Activated CD4-positive, CD25-positive, alpha-beta regulatory T cell treated with anti-CD3 and anti-CD28 coated beads, Interleukin-2, amount 50 U/mL, for 72 hours (primary cell): ENCODE measurements around the gene TRIO.

ENCODE experiments used
- DNase-seq: peaks from one replicate; pipeline ENCODE4 v3.0.0; 2021

The TRIO gene

DNA sequence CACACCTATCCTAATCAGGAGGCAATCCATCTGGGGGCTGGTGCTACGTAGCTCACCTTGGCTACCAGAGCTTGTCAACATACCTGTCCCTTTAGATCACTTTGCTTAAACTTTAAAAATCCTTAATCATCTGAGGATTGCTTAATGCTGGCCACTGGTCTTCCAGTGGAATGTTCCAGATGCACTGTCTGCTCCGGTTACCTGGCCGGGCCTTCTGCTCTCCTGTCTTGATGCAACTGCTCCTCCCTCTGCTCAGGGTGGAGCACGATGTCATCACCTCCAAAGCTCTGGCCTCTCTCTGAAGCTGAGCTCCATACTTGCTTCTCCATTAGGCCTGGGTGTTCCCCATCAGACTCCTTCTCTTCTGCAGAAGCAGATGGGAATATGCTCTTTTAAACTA, 331.9 kb downstream of the TRIO start:
- no peak for DNase-seq

DNA sequence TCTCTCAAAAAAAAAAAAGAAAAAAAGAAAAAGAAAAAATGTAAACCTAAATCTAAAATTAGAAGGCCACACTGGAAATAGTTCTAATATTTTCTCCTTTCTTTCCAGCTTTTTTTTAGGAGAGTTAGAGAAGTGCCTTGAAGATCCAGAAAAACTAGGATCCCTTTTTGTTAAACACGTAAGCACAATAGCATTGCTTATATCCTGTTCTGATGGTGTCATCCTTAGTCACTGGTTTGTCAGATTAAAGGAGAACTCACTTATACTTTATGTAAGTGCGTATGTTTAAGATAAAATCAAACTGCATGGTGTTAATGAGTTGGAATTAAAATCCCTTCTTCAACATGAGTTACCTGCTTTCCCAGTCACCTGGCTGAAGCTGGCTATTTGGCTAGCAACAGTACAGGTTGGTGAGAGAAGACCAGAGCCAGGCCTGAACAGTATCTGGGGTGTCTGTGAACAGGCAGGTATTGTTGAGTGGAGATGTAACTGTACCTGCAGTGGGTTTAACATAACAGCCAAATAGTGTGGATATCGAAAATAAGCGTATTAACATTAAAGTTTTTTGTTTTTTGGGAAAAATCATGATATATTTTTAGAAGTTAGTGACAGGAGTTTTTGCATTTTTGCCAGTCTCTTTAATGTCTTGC, 333.8 kb downstream of the TRIO start:
- DNase-seq, result no peak

DNA sequence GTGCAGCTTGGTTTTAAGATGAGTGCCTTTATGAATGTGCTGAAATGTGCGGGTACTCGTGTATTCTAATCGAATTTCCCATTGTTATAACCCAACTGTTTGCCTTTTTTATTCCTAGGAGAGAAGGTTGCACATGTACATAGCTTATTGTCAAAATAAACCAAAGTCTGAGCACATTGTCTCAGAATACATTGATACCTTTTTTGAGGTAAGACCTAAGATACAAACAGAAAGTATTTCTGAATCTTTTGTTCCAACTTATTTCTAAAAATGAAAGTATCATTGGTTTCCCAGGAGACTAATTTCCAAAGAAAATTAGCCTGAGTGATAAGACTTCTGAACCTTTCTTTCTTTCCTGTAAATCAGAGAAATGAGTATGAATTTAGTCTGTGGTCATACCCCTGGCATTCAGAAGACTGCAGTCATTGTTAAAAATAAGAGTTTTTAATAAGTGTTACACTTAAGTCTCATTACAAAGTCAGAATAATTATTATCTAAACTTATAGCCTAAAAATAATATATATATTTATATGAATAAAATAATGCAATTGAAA, 336.1 kb downstream of the TRIO start:
- DNase-seq, result no peak

DNA sequence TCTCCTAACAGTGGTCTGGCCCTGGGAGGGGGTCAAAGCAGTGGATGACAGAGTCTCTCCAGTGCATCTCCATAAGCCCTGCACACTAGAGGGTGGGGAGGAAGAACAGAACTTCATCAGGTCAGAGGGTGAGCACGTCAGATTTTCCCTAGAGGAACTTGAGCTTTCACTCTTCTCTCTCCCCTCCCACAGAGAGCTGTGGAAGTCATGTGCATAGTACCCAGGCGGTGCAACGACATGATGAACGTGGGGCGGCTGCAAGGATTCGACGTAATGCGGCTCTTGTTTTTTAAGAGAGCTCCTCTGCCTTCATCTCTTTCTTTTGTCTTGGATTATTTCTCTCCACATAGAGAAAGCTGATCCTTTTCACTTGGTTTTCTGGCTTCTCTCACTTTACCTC, 338.2 kb downstream of the TRIO start:
- DNase-seq, result no peak

DNA sequence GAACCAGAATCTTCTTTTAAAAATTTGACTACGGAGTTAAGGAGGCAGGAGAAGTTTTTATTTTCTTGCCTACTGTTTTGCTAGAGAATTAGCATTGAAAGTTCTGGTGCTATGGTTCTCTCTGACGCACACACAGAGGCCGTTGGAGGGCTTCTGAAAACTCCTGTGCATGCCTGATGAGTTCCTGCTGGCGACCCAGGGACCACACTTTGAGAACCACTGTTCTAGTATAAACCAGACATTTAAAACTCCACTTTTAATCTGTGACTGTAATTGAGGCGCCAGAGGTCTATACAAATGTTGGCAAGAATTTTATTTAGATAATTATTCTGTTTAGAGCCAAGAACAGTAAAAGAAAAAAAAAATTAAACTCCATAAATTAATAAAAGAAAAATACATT, 338.9 kb downstream of the TRIO start:
- no peak for DNase-seq

DNA sequence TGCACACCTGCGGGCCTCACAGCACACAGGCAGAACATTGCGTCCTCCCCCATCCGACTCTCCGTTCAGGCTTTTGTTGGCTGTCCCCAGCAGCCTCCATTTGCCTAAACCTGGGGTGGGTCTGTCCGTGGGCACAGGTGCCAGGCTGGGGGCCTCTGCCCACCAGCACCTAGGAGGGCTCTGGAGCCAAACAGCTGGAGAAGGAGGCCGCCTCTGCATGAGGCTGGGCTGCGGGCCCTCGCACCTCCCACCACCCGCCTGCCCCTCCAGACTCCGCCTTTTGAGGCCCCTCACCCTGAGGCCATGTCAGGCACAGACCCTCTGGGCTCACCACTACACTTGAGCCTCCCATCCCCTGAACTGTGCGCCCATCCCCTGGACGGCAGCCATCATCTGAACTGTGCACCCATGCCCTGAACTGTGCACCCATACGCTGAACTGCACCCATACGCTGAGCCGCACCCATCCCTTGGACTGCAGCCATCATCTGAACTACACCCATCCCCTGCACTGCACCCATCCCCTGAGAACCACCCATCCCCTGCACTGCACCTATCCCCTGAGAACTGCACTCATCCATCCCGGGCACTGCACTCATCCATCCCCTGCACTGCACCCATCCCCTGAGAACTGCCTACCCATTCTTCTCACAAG, 340.5 kb downstream of the TRIO start:
- no peak for DNase-seq

DNA sequence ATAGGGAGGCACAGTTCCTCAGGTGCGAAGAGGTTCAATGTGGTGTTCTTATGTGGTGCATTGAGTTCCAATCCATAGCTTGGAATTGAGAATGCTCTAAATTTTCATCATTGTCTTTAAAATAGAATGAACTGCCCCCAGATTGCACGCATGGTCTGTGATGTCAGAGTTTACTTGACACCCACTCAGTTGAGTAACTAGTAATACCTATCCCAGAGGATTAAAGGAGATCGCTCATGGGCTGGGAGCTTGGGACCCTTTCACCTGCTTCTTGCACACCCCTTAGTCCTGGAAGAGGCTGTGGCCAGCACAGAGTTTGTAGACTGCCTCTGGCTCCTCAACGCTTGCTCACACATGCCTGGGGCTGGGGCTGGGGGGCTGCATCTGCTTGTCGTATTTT, 343.3 kb downstream of the TRIO start:
- no peak for DNase-seq

DNA sequence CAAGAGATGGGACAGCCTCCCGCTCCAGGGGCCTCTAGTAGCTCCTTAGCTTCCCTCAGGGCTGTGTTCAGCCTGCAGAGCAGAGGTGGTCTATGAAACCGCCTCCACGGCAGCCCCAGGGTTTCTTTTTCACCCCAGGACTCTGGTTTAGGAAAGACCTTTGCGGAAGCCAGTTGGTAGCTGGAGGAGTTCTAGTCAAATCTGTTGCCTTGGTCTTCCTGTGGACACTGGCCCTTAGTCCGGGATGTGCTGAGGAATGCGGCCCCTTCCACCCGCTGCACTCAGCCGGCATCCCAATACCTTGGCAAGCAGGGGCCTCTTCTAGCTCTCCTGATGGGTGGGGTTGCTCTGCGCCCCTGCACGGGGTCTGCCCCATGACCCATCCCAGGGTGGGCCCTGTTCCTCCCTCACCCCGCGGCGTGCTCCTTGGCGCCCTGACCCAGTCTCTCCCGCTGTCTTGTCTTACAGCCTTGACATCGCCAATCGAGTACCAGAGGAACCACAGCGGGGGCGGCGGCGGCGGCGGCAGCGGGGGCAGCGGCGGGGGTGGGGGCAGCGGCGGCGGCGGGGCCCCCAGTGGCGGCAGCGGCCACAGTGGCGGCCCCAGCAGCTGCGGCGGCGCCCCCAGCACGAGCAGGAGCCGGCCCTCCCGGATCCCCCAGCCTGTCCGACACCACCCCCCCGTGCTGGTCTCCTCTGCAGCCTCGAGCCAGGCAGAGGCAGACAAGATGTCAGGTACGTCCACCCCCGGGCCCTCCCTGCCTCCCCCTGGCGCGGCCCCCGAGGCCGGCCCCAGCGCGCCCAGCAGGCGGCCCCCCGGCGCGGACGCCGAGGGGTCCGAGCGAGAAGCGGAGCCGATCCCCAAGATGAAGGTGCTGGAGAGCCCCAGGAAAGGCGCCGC, 344.1 kb downstream of the TRIO start:
- DNase-seq, result no peak

DNA sequence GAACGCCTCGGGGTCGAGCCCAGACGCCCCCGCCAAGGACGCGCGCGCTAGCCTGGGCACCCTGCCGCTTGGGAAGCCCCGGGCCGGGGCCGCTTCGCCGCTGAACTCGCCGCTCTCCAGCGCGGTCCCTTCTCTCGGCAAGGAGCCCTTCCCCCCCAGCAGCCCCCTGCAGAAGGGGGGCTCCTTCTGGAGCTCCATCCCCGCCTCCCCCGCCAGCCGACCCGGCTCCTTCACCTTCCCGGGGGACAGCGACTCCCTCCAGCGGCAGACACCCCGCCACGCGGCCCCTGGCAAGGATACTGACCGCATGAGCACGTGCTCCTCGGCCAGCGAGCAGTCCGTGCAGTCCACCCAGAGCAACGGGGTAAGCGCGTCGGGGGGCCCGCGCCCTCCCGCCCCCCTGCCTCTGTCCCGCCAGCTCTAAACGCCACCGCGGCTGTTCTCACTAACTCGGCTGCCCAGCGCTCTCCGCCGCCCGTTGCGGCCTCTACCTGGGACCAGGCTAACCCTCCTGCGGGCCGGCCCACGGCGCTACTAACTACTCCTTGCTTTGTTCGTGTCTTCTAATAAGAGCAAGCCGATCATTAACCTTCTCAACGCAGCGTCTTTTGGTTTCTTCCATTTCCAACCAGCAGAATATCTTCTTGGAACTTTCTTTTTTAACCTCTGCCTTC, 344.9 kb downstream of the TRIO start:
- no peak for DNase-seq

DNA sequence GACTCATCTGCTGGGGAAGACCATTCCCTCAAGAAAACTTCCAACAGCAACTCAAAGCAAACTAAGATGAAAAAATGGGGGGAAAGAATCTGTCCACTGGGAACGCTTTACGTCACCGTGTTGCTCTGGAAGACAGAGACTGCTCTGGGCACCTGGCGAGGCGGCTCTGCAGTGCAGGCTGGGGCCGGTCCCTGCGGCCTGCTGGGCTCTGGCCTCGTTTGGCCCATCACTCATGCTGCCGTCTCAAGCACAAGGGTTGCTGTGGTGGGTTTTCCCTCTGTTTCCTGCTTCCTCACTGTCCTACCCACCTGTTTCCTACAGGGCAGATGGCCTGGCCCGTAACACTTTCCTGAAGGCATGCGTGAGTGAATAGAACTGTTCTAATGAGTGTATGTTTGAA, 345.6 kb downstream of the TRIO start:
- DNase-seq, result no peak

DNA sequence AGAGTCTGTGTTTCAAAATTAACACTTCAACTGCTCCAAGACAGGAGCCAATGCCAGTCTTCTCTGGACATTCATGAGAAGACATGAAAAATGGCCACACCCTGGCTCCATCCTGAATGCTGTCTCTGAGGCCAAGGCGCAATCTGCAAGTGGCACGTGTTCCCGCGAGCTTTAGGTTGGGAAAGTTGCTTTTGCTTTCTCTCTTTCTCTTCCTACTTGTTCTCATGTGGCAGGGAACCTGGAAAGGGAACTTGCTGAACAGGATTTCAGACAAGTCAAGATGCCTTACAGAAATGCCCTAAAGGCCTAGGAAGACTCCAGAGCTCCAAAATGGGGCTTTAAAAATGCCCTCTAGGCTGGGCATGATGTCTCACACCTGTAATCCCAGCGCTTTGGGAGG, 346.5 kb downstream of the TRIO start:
- DNase-seq, result no peak

DNA sequence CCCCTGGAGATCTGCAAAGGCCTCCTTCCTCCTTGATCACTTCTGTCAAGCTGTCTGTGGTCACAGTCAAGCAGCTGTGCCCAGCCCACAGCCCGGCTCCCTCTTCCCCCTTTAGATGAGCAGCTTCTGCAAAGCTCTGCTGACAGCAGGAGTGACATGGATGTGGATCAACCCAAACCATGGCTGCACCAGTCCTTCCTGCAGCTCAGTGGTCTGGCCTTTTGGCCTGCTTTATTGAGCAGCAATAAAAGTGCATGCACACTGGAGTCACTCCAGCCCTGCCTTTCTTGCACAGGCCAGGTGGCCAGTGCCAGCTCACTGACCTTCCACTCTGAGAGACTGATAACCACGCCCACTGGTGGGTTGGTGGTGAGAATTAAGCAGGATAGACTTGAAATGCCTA, 347.2 kb downstream of the TRIO start:
- DNase-seq, result no peak

DNA sequence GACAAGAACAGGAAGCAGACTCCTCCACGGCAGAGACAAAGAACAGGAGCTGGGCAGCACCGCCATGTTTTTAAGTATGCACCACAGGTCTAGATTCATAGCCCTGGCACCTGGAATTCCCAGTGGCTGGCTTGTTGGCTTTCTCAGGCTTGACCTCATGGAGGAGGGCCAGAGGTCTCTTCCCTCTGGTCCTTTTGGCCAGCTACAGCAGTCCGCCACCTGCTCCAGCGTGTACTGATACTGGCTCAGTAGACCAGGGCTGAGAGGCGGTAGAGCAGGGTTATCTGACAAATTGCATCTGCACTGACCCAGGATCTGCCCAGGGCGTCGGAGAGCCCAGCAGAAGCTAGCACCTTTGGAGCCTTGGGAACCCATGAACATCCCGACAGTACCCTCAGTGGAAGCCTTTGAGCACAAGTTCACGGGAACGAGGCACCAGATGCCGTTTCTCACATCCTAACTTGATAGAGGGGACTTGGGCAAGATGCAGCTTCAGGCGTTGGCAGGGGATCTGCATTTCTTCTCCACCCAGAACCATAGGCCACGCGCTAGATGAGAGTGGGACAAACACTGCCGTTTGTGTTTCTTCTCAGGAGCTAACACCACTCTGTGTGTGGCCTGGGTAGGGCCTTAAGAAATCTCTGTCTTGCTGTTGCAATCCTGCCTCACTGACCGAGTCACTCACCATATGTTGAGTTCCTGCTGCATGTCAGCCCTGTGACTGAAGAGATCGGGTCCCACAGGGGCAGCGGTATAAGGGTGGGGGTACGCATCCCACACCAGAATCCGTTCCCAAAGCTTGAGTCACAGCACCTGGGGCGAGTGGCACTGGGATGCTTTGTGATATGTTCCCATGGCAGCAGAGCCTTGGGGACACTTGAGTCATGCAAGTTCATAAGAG, 348.1 kb downstream of the TRIO start:
- no peak for DNase-seq

DNA sequence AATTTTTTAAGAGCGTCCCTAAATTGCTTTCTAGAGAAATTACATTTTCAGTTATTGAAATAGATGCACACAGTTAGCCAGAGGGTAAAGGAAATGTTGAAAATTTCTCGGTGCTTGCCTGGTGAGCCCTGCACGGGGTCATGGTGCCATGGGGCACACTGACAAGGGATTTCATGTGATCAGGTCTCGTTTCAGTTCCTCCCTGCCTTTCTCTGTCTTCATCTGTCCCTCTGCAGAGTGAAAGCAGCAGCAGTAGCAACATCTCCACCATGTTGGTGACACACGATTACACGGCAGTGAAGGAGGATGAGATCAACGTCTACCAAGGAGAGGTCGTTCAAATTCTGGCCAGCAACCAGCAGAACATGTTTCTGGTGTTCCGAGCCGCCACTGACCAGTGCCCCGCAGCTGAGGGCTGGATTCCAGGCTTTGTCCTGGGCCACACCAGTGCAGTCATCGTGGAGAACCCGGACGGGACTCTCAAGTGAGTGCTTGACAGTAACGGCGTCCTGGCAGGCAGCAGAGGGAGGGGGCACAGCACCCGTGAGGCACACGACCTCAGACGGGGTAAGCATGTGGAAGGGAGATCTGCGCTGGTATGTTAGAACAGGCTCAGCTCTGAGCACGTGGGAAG, 349.3 kb downstream of the TRIO start:
- DNase-seq, result no peak

DNA sequence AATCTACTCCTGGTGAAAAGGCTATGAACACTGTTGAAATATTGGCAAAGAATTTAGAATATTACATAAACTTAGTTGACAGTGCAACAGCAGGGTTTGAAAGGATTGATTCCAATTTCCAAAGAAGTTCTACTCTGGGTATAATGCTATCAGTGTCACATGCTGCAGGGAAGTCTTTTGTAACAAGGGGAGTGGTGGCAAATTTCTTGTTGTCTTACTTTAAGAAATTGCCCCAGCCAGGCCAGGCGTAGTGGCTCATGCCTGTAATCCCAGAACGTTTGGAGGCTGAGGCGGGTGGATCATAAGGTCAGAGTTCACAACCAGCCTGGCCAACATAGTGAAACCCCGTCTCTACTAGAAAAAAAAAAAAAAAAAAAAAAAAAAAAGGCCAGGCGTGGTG, 352.2 kb downstream of the TRIO start:
- DNase-seq, result no peak

DNA sequence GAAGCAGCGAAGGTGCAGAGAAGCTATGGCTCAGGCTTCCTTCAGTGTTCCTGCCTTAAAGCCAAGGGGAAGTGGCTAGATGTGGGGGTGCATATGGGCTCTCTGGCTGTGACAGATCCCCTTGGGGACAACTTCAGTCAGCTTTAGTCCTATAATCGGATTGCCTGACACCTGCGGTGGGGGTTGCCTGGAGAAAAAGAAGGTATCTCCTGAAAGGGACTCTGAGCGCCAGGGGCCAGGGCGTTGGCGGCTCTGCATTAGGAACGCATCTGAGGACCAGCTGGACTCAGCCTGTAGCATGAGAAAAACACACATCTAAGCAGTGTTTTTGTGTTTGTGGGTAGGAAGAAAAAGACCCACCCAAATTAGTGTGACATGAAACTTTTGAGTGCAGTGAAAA, 354.2 kb downstream of the TRIO start:
- no peak for DNase-seq

DNA sequence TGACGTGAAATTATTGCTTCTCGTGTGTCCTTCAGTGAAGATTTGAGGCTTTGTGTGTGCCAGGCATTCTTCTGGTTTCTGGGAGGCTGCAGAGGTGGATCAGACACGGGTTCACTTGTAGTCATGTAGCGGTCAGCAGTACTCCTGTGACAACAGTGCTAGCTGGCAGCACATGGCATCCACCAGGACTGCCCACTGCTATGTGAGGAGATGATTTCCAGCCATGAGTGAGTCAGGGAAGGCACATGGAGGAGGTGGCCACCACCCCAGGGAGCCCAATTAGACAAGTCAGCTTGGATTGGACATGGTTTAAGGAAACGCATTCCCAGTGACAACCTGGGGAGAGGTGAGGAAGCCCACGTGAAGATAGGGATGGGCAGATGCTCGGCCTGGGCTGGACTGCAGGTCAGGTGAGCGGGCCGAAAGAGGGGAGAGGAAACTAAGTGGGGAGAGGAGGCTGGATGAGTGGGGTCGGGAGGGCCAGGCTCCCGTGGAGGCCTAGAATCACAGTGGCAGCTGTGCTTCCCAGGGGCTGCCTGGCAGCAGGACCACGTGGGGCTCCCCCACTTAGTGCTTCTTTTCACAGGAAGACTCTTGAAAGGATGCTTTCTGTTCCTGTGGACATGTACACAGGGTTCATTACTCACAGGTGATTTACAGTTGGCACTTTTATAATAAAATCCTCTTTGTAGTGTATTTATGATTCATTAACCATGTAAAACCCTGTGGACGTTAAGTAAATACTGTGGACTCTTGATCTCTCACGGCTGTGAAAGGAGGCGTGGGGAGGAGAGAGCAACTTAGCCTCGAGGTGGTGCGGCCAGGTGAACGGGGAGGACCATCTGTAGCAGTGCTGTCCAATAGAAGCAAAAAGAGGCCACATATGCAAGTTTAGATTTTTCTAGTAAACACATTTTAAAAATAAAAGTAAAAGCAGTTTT, 358.5 kb downstream of the TRIO start:
- DNase-seq, result no peak

DNA sequence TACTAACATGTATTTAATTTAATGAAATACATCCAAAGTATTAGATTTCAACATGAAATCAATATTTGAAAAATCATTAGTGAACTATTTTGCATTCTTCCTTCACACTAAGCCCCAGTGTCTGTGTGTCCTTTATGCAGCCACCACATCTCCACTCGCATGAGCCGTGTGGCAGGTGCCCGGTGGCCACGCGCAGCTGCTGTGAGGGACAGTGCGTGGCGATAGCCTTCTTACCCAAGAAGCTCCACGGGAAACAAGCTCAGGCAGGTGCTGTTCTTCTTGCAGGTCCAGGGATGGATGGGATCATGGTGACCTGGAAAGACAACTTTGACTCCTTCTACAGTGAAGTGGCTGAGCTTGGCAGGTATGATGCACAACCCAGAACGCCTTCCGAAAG, 359.1 kb downstream of the TRIO start:
- no peak for DNase-seq

DNA sequence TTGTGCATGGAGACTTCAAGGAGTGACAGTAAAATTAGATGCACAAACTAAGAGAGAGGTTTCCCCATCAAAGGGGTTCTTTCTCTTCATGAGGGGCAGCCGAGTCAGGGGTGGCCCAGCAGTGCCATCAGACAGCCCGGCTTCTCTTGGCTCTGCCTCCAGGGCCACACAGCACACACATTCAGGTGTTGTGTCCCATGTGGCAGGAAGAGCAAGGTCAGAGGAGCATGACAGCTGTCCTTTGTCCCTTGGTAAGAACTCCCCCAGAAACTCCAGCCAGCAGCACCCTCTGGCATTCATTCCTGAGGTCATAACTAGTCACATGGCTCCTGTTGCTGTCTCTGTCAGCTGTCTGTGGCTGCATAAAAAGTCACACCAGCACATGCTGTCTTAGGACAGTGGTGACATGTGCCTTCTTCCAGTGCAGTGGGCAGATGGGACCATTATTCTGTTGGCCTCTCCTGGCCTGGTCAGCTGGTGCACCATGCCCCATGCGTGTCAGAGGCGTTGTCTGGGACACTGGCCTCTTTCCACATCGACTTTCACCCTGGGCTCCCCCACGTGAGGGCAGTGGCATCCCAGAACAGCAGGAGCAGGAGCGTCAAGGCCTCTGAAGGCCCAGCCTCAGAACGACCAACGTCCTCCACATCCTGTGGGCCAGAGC, 360.0 kb downstream of the TRIO start:
- DNase-seq, result no peak
